HG03025 (cell line): ENCODE results near the gene MEP1B.
"Not testable (repeated sequence)": the region's sequence is repeated elsewhere in the genome, so short reads cannot be mapped to it uniquely, and the experiment has no call there.

ENCODE experiments used
- ATAC-seq: cut with Tn5 transposase; IDR thresholded peaks from one replicate; pipeline ENCODE4 v1.9.1; 2021; ENCODE audit warnings: mild to moderate bottlenecking, moderate library complexity; ENCODE audit not compliant: unreplicated experiment, low FRiP score

MEP1B gene

GRCh38 chr18:32189790-32190189, at the start of gene MEP1B:
Gene MEP1B (plus strand): TSS chr18:32190039. CDS start chr18:32190071, 32 bp downstream.
- ATAC-seq: no peak

- ATAC-seq: no peak
Observed at GRCh38 chr18:32148185-32148870, 41.5 kb upstream of the MEP1B start.

- ATAC-seq: peak; percentile 73
Observed at GRCh38 chr18:32152705-32153448, 37.0 kb upstream of the MEP1B start.

GRCh38 chr18:32156855-32157254, 33.0 kb upstream of the MEP1B start:
- no peak for ATAC-seq

- no peak for ATAC-seq
Observed at GRCh38 chr18:32157580-32157979, 32.3 kb upstream of the MEP1B start.

GRCh38 chr18:32158108-32158624, 31.7 kb upstream of the MEP1B start:
- ATAC-seq: peak; percentile 93

- not testable (repeated sequence) for ATAC-seq
Observed at GRCh38 chr18:32158631-32159030, 31.2 kb upstream of the MEP1B start.

- no peak for ATAC-seq
Observed at GRCh38 chr18:32160547-32160946, 29.3 kb upstream of the MEP1B start.

- no peak for ATAC-seq
Observed at GRCh38 chr18:32167980-32168730, 21.7 kb upstream of the MEP1B start.

GRCh38 chr18:32173654-32174053, 16.2 kb upstream of the MEP1B start:
- no peak for ATAC-seq

GRCh38 chr18:32174719-32175118, 15.1 kb upstream of the MEP1B start:
- no peak for ATAC-seq

- no peak for ATAC-seq
Observed at GRCh38 chr18:32175265-32175664, 14.6 kb upstream of the MEP1B start.

- not testable (repeated sequence) for ATAC-seq
Observed at GRCh38 chr18:32176745-32177144, 13.1 kb upstream of the MEP1B start.

- ATAC-seq: no peak
Observed at GRCh38 chr18:32177530-32177929, 12.3 kb upstream of the MEP1B start.

GRCh38 chr18:32183503-32183902, 6.3 kb upstream of the MEP1B start:
- no peak for ATAC-seq

- ATAC-seq: no peak
Observed at GRCh38 chr18:32190209-32190608, 370 bp downstream of the MEP1B start.

GRCh38 chr18:32195881-32196815, 6.3 kb downstream of the MEP1B start:
- no peak for ATAC-seq

GRCh38 chr18:32200766-32201165, 10.9 kb downstream of the MEP1B start:
- no peak for ATAC-seq

- ATAC-seq: no peak
Observed at GRCh38 chr18:32201948-32202672, 12.3 kb downstream of the MEP1B start.
